ENCODE results near the gene DLX6. TPM values are rescaled to one million over a fixed set of nuclear protein-coding genes. Genes with fewer than 3 reads are reported as not detected.
A peak's percentile ranks its signal among the peaks of the same experiment; 100 is the strongest.

DLX6 gene
- total RNA-seq, 1 donor from 2014 or later: 10.9 TPM

DNA sequence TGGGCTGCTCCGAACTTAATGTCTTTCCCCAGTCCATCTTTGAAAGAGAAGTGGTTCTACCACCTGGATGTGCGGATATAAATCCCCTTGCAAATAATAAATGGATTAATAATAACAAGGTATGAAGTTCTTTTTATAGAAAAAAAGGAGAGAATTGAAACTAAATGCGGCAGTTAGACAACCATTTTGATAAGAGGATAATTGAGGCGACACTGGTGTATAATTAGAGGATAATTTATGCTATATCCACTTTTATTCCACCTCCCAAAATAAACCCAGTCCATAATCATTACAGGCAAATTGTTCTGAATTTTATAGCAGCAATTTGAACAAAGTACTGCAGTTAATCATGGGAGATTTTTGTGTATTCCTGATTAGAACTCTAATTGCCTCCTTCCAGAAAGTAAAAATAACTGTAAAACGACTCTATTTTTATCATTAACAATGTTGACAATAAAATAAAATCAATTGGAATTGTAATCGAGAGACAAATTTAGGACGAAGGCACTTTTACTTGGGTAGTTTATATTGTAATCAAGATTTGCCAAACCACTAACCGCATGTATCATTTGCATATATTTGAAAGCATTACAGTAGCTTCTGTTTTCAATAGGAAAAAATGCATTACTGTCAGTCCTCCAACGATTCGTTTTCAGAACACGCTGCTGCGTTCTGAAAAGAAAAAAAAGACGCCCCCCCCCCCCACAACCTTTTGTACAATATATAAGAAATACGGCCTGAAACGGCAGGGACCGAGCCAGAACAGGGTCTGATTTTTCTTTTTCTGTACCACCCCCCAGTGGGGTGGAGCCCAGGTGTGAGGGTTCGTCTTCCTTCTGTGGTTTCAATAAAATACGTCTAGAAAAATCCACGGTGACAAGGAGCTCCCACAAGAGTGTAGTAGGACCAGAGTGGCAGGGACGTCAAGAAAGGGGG, 838 bp upstream of the DLX6 start:
- DNase-seq (ENCODE audit: low spot score in 2 of 2, unreplicated experiment in 2 of 2): no peak
- peaks cover 92% of the 10 kb centered on the region for H3K27me3 Mint-ChIP-seq (ENCODE audit: low read depth)
- no peaks in the 10 kb centered on the region for H3K9me3 Mint-ChIP-seq
- H3K27ac Mint-ChIP-seq: no peak overlapping the region
- TF ChIP-seq, protein P1, sequence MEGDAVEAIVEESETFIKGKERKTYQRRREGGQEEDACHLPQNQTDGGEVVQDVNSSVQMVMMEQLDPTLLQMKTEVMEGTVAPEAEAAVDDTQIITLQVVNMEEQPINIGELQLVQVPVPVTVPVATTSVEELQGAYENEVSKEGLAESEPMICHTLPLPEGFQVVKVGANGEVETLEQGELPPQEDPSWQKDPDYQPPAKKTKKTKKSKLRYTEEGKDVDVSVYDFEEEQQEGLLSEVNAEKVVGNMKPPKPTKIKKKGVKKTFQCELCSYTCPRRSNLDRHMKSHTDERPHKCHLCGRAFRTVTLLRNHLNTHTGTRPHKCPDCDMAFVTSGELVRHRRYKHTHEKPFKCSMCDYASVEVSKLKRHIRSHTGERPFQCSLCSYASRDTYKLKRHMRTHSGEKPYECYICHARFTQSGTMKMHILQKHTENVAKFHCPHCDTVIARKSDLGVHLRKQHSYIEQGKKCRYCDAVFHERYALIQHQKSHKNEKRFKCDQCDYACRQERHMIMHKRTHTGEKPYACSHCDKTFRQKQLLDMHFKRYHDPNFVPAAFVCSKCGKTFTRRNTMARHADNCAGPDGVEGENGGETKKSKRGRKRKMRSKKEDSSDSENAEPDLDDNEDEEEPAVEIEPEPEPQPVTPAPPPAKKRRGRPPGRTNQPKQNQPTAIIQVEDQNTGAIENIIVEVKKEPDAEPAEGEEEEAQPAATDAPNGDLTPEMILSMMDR (IDR thresholded peaks at IDR 0.05; ENCODE audit: unreplicated experiment): no peak
- H3K4me1 Mint-ChIP-seq: peaks cover 35% of the 10 kb centered on the region
- H3K4me3 Mint-ChIP-seq: peak overlapping the region; percentile 82
- H3K36me3 Mint-ChIP-seq: peaks cover 13% of the 10 kb centered on the region

DNA sequence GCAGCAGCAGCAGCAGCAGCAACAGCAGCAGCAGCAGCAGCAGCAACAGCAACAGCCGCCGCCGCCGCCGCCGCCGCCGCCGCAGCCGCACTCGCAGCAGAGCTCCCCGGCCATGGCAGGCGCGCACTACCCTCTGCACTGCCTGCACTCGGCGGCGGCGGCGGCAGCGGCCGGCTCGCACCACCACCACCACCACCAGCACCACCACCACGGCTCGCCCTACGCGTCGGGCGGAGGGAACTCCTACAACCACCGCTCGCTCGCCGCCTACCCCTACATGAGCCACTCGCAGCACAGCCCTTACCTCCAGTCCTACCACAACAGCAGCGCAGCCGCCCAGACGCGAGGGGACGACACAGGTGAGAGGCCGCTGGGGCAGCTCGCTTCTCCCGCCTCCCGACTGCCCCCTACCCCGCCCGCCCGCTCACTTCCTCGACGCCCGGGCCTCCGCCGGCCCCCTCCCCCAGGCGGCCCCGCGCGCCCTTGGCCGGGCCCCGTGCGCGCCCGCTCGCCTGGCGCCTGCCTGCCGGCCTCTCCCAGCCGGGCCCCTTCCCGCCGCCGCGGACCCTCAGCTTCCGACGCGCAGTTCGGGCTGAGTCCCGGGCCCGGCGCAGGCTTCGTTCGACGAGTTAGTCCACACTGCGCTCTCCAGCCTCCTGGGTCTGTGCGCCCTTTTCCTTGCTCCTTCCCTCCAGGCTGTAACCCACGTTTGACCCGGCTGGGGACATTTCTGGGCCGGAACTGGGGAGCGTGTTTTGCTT, 882 bp downstream of the DLX6 start:
- H3K36me3 Mint-ChIP-seq: peaks cover 25% of the 10 kb centered on the region
- H3K27me3 Mint-ChIP-seq (ENCODE audit: low read depth): peaks cover 90% of the 10 kb centered on the region
- TF ChIP-seq, protein P1 (IDR thresholded peaks at IDR 0.05; ENCODE audit: unreplicated experiment): no peak
- DNase-seq (ENCODE audit: low spot score in 2 of 2, unreplicated experiment in 2 of 2): peak in 1 of 2 experiments; percentile 74
- peak overlapping the region; percentile 96 for H3K27ac Mint-ChIP-seq
- H3K4me3 Mint-ChIP-seq: peak overlapping the region; percentile 83
- H3K9me3 Mint-ChIP-seq: no peaks in the 10 kb centered on the region
- peaks cover 32% of the 10 kb centered on the region for H3K4me1 Mint-ChIP-seq

DNA sequence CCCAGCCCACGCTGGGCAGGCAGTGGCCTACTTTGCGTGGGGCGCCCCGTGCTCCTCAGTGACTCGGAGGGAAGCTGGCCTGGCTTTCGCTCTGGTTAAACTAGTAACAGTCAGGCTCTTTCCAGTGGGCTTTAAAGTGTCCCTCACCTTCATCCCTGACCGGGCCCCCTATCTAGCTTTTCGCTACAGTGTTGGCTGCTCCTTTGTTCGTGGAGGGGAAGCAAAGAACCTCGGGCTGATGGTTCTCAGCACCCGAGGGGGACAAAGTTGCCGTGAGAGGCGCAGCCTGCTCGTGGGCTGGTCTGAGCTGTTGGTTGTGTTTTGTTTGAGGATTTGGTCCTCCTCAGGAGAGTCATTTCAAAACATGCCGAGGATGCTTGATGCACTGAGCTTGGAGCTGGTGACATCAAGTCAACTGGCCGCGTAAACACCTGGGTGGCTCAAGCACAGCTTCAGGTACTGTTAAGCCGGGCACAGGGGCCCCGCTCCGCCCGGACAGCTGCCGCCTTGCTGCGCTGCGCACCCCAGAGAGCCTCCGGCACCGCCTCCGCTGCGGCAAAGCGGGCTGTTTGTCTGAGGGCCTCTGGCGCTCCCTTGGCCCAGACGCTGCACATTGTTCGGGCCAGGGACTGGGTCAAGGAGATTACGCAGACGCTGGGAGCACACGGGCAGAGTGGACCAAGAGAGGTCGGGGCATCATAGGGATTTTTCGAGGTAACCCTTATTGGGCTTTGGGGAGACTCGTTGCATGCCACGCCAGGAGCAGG, 1.6 kb downstream of the DLX6 start:
- peak overlapping the region; percentile 83 for H3K4me3 Mint-ChIP-seq
- DNase-seq (ENCODE audit: low spot score in 2 of 2, unreplicated experiment in 2 of 2): no peak
- H3K27ac Mint-ChIP-seq: peak overlapping the region; percentile 96
- H3K36me3 Mint-ChIP-seq: peaks cover 33% of the 10 kb centered on the region
- TF ChIP-seq, protein P1 (IDR thresholded peaks at IDR 0.05; ENCODE audit: unreplicated experiment): no peak
- no peaks in the 10 kb centered on the region for H3K9me3 Mint-ChIP-seq
- peaks cover 90% of the 10 kb centered on the region for H3K27me3 Mint-ChIP-seq (ENCODE audit: low read depth)
- peaks cover 32% of the 10 kb centered on the region for H3K4me1 Mint-ChIP-seq

DNA sequence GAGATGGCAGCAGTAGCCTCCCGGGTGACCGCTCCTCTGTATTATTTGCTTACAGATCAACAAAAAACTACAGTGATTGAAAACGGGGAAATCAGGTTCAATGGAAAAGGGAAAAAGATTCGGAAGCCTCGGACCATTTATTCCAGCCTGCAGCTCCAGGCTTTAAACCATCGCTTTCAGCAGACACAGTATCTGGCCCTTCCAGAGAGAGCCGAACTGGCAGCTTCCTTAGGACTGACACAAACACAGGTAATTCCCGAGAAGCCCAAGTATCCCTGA, 2.2 kb downstream of the DLX6 start:
- peaks cover 32% of the 10 kb centered on the region for H3K4me1 Mint-ChIP-seq
- H3K27ac Mint-ChIP-seq: no peak overlapping the region
- peak overlapping the region; percentile 83 for H3K4me3 Mint-ChIP-seq
- peaks cover 90% of the 10 kb centered on the region for H3K27me3 Mint-ChIP-seq (ENCODE audit: low read depth)
- H3K36me3 Mint-ChIP-seq: peaks cover 30% of the 10 kb centered on the region
- no peak for DNase-seq (ENCODE audit: low spot score in 2 of 2, unreplicated experiment in 2 of 2)
- TF ChIP-seq, protein P1 (IDR thresholded peaks at IDR 0.05; ENCODE audit: unreplicated experiment): no peak
- H3K9me3 Mint-ChIP-seq: no peaks in the 10 kb centered on the region

DNA sequence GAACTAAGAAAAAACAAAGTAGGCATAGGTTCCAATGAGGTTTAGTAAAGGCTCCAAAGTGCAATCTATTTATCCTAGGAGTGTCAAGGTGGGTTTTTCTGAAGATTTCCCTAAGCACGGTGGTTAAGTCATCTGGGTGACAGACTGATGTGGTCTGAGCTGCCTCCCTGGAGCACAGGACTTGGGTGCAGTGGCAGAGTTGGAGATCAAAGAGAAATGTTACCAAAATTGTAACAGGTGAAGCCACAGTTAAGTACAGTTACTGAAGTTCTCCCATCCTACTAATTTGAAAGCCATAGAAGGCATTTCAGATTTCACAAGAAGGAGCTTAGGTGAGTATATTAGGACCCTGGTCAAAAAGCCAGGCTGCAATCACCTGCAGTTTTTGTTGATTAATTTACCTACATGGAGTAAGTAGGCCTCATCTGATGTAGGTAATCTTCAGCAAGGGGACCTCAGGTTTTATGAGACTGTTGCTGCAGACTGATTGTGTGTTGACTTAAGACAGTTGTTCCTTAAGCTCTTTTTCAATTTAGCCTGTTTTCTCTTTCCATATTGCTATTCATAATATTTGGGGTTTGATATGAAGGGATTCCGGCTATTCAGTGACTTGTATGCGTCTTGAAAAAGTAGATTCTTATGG, 3.0 kb downstream of the DLX6 start:
- no peaks in the 10 kb centered on the region for H3K9me3 Mint-ChIP-seq
- peaks cover 90% of the 10 kb centered on the region for H3K27me3 Mint-ChIP-seq (ENCODE audit: low read depth)
- no peak overlapping the region for H3K4me3 Mint-ChIP-seq
- no peak for DNase-seq (ENCODE audit: low spot score in 2 of 2, unreplicated experiment in 2 of 2)
- peaks cover 30% of the 10 kb centered on the region for H3K36me3 Mint-ChIP-seq
- TF ChIP-seq, protein P1 (IDR thresholded peaks at IDR 0.05; ENCODE audit: unreplicated experiment): no peak
- peaks cover 23% of the 10 kb centered on the region for H3K4me1 Mint-ChIP-seq
- H3K27ac Mint-ChIP-seq: no peak overlapping the region

Measured in mesothelial cell of epicardium (in vitro differentiated cells).